GM18526 (cell line): Measurements from ENCODE around the gene ZNF473.

Experiments used
- POLR2A ChIP-seq: IDR thresholded peaks from 3 replicates; pipeline ENCODE4 v1.6.1; 2011; ENCODE audit not compliant: insufficient read length; ENCODE audit errors: extremely low read depth

The ZNF473 gene

GRCh38 chr19:50026550-50026906 lies 723 bp downstream of the ZNF473 start:
- no peak for TF ChIP-seq POLR2A

GRCh38 chr19:50030225-50030624 lies 4.4 kb downstream of the ZNF473 start:
- TF ChIP-seq POLR2A, result no peak

- TF ChIP-seq POLR2A, result no peak
These were observed 5.1 kb downstream of the ZNF473 start for GRCh38 chr19:50030937-50031336.

GRCh38 chr19:50036908-50037307 lies 11.1 kb downstream of the ZNF473 start:
- no peak for TF ChIP-seq POLR2A

DNA sequence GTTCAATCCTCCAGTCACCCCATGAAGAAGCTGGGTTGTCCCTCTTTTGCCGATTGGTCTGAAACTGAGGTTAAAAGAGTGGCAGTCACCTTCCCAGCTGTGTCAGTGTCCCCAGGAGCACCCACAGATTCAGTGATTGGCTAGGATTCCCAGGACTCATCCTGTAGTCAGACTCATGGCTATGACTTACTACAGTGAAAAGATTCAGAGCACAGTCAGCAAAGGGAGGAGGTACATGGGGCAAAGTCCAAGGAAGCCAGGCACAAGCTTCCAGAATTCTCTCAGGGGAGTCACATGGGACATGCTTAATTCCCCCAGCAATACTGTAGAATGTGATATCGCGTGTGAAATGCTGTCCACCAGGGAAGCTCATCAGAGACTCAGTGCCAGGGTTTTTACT lies 14.2 kb downstream of the ZNF473 start:
- no peak for TF ChIP-seq POLR2A

- TF ChIP-seq POLR2A, result no peak
These were observed 15.2 kb downstream of the ZNF473 start for GRCh38 chr19:50040967-50041366.

GRCh38 chr19:50042363-50043024 lies 16.7 kb downstream of the ZNF473 start:
- no peak for TF ChIP-seq POLR2A

DNA sequence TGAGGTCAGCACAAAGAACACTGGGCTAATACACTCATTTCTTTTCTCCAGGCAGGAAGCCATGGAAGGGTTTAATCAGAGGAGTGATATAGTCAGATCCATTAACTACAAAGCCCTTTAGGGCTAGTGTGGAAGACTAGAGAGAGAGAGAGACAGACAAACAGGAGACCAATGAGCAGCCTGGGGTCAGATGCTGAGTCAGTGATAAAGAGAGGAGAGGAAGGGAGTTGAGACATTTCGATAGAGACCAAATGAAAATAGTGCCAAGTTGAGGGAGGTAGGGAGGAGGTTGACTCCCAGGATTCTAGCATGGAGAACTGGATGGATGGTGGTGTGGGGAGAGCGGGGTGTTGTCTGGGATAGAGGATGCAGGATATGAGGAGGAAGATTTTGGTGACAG lies 18.2 kb downstream of the ZNF473 start:
- TF ChIP-seq POLR2A, result no peak

DNA sequence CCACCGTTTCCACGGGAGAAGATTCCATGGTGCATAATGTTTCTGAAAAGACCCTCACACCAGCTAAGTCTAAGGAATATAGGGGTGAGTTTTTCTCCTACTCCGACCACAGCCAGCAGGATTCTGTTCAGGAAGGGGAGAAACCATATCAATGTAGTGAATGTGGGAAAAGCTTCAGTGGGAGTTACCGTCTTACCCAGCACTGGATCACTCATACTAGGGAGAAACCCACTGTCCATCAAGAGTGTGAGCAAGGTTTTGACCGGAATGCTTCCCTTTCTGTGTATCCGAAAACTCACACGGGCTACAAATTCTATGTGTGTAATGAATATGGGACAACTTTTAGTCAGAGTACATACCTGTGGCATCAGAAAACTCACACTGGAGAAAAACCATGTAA lies 19.1 kb downstream of the ZNF473 start:
- TF ChIP-seq POLR2A, result no peak

DNA sequence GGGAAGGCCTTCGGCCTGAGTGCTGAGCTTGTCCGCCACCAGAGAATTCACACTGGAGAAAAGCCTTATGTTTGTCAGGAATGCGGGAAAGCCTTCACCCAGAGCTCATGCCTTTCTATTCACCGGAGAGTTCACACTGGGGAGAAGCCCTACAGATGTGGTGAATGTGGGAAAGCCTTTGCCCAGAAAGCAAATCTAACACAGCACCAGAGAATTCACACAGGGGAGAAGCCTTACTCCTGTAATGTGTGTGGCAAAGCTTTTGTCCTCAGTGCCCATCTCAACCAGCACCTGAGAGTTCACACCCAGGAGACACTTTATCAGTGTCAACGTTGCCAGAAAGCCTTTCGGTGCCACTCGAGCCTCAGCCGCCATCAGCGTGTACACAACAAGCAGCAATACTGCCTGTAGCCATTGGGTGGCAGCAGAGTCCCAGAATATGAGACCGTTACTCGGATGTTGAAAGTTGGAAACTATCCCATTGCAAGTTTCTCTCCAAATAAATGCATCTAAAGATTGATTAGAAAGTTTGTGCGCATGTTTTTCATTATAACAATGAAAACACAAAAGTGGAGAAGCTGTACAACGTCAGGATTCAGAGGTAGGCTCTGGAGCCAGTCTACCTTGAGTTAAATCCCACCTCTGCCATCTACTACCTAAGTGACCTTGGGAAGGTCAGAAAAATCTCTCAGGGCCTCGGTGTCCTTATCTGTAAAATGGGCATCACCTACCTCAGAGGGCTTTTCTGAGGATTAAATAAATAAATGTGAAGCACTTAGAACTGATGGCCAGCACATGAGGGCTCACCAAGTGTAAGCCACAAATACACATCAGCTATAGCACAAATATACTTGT lies 21.1 kb downstream of the ZNF473 start:
- TF ChIP-seq POLR2A, result no peak

DNA sequence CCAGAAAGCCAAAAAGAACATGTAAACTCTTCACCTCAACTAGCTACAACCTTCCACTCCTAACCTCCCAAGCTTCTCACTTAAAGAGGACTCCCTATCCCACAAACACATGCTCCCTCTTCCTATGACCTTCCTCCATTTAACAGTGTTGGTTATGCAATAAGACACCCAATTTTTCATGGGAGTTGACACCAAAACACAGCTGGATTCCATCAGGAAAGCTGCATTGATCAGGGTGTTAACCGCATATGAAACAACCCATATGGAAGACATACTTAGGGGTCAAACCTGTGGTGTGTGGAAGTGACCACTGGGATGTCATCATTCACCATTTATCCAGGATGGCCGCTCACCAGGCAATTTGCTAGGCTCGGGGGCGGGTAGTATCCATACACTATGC lies 21.9 kb downstream of the ZNF473 start:
- no peak for TF ChIP-seq POLR2A

DNA sequence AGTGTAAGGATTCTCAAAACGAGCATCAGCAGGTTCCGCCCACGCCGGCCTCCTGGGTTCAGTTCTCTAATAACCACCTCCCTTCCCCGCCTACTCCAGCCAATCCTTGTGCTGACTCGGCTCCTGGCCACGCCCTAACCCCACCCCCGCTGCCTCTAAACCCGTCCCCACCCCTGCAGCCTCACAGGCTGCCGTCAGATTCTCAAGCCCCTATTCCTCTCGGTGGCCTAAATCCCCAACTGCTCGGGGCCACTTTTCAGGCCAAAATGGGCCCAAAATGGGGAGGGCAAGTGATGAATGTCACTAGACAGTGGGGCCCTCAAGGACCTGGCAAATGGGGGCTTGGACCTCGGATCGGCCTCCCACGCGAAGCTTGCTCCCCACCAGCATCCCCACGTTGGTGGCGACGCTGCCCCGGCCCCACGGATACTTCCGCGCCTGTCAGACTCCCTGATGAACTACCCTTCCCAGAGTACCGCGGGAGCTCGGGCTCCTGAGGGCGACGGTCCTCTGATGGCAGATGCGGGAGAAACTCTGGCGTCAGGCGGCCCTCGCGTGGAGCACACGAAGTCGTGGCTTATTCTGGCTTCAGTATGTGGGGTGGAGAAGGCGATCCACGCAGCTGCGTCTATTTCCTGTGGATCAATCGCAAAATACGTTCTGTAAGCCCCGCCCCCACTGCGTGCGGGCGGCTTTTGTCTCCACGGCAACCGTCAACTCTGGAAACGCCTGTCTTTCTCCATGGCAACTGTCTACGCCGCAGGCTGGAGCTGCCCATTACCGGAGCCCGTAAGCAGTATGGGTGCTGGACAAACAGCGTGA lies 24.8 kb downstream of the ZNF473 start:
- no peak for TF ChIP-seq POLR2A

- no peak for TF ChIP-seq POLR2A
These were observed 26.2 kb downstream of the ZNF473 start for GRCh38 chr19:50051964-50052363.

GRCh38 chr19:50053119-50053518 lies 27.3 kb downstream of the ZNF473 start:
- no peak for TF ChIP-seq POLR2A

- no peak for TF ChIP-seq POLR2A
These were observed 32.6 kb downstream of the ZNF473 start for GRCh38 chr19:50058425-50058824.

DNA sequence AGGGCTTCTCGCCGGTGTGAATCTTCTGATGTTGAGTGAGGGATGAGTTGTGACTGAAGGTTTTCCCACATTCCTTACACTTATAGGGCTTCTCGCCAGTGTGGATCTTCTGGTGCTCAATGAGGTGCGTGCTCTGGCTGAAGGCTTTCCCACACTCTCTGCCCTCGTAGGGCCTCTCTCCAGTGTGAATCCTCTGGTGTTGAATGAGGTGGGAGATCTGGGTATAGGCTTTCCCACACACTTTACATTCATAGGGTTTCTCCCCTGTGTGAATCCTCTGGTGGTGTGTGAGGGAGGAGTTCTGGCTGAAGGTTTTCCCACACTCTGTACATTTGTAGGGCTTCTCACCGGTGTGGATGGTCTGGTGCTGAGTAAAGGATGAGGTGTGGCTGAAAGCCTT lies 33.2 kb downstream of the ZNF473 start:
- no peak for TF ChIP-seq POLR2A
